Thyroid gland (tissue), 4 donors: Measurements from ENCODE around the gene ANKFY1. TPM values are rescaled to one million over a fixed set of nuclear protein-coding genes. Genes with fewer than 3 reads are reported as not detected.
"Not testable (repeated sequence)": the region's sequence is repeated elsewhere in the genome, so short reads cannot be mapped to it uniquely, and the experiment has no call there.

ENCODE experiments used
- DNase-seq, 2 donors: peaks; one replicate each; pipeline ENCODE4 v3.0.0-alpha.2; 2019
- H3K27ac ChIP-seq, 3 donors: fragments of 200-600 bp; sonication (generic); 1 replicate in 2 of 3; 2 replicates in 1 of 3; pipeline ENCODE4 v1.5.1; 2016 to 2019; ENCODE audit warnings: mild to moderate bottlenecking in 1 of 3, moderate library complexity in 1 of 3
- H3K27me3 ChIP-seq: fragments of 200-600 bp; sonication (generic); one replicate; pipeline ENCODE4 v1.5.1; 2019
- H3K36me3 ChIP-seq, 2 donors: fragments of 200-600 bp; sonication (generic); one replicate each; pipeline ENCODE4 v1.5.1; 2016 to 2019
- H3K4me1 ChIP-seq, 2 donors: fragments of 200-600 bp; sonication (generic); one replicate each; pipeline ENCODE4 v1.5.1; 2017 to 2019
- H3K4me3 ChIP-seq, 3 donors: fragments of 200-600 bp; sonication (generic); replicated peaks in 1 of 3; 1 replicate in 2 of 3; 2 replicates in 1 of 3; pipeline ENCODE4 v1.5.1; 2016; ENCODE audit warnings: mild to moderate bottlenecking in 1 of 3
- H3K9me3 ChIP-seq: fragments of 200-600 bp; sonication (generic); one replicate; pipeline ENCODE4 v1.5.1; 2017
- CTCF ChIP-seq, 6 experiments: fragments of 200-600 bp in 3 of 6; fragments of 450-650 bp in 3 of 6; sonication (generic) in 3 of 6; IDR thresholded peaks; one replicate each; pipeline ENCODE4 v1.5.1; 2016 to 2019; ENCODE audit warnings: antibody characterized with exemption in 6 of 6, mild to moderate bottlenecking in 2 of 6, inconsistent platforms in 1 of 6, moderate library complexity in 1 of 6
- POLR2A ChIP-seq, 2 donors: fragments of 450-650 bp; IDR thresholded peaks; one replicate each; pipeline ENCODE4 v1.6.1; 2017; ENCODE audit warnings: antibody characterized with exemption in 2 of 2, mild to moderate bottlenecking in 2 of 2, moderate library complexity in 1 of 2
- WGBS, 2 donors: methylation state at CpG; one replicate each; pipeline ENCODE4 v1.1.5; 2017; 5-methylcytosine and 5-hydroxymethylcytosine counted together
- intact Hi-C: fragments of 100-400 bp; cut with DNase I; formaldehyde crosslinking; loops from one replicate; pipeline ENCODE4 v1.15.1; 2023
- total RNA-seq, 4 donors: library from RNA; depleted of rRNA; stranded (reverse); fragments of >200 nt; gene quantifications; one replicate each; pipeline ENCODE4 v1.2.3, GENCODE V29; 2016

ANKFY1 gene
- total RNA-seq, 4 donors from 2014 or later = 36.8 to 51.3 (median 46.3) TPM

- H3K4me3 ChIP-seq = no peak overlapping the region
- no peaks in the 10 kb centered on the region for H3K9me3 ChIP-seq
- peaks cover 10 to 21% of the 10 kb centered on the region in 2 donors for H3K36me3 ChIP-seq
- H3K27ac ChIP-seq = no peak overlapping the region
- no peaks in the 10 kb centered on the region for H3K4me1 ChIP-seq
- 92 to 95% methylated on average over 15 of the region's 15 CpGs for WGBS, 2 donors
- intact Hi-C loops = no loop called here
- no peak for DNase-seq
- TF ChIP-seq POLR2A (IDR thresholded peaks at IDR 0.05) (no peak), CTCF (IDR thresholded peaks at IDR 0.05) (no peak)
- no peaks in the 10 kb centered on the region for H3K27me3 ChIP-seq
Measured at GRCh38 chr17:4194796-4195195, 69.0 kb downstream of the ANKFY1 start.

- H3K4me3 ChIP-seq, H3K9me3 ChIP-seq, DNase-seq, intact Hi-C loops, H3K4me1 ChIP-seq, H3K27me3 ChIP-seq: not testable (repeated sequence)
- 87 to 88% methylated on average over 7 of the region's 7 CpGs for WGBS, 2 donors
- Histone ChIP-seq H3K27ac (peak overlapping the region in 2 of 3 donors; percentile 3 to 19), H3K36me3 (peaks cover 19 to 32% of the 10 kb centered on the region in 2 donors)
Measured at GRCh38 chr17:4190791-4191190, 73.0 kb downstream of the ANKFY1 start.

GRCh38 chr17:4189280-4189679 lies 74.5 kb downstream of the ANKFY1 start:
- intact Hi-C loops = no loop called here
- no peak overlapping the region for H3K27ac ChIP-seq

GRCh38 chr17:4188076-4188475 lies 75.7 kb downstream of the ANKFY1 start:
- H3K9me3 ChIP-seq = no peaks in the 10 kb centered on the region
- TF ChIP-seq POLR2A (IDR thresholded peaks at IDR 0.05) (no peak), CTCF (IDR thresholded peaks at IDR 0.05) (no peak)
- no peak for DNase-seq
- intact Hi-C loops = no loop called here
- no peaks in the 10 kb centered on the region for H3K4me1 ChIP-seq
- H3K36me3 ChIP-seq = peaks cover 21 to 39% of the 10 kb centered on the region in 2 donors
- no peaks in the 10 kb centered on the region for H3K27me3 ChIP-seq
- H3K27ac ChIP-seq = no peak overlapping the region
- no peak overlapping the region for H3K4me3 ChIP-seq
- 95 to 98% methylated on average over 9 of the region's 9 CpGs for WGBS, 2 donors

More at GRCh38 chr17:4189280-4189679, 74.5 kb downstream of the ANKFY1 start:
- Histone ChIP-seq H3K27me3 (no peaks in the 10 kb centered on the region), H3K4me3 (no peak overlapping the region), H3K4me1 (no peaks in the 10 kb centered on the region), H3K36me3 (peaks cover 16 to 31% of the 10 kb centered on the region in 2 donors), H3K9me3 (no peaks in the 10 kb centered on the region)
- no peak for DNase-seq
- TF ChIP-seq POLR2A (IDR thresholded peaks at IDR 0.05) (no peak), CTCF (IDR thresholded peaks at IDR 0.05) (no peak)
- WGBS, 2 donors = 82 to 84% methylated on average over 9 to 10 of the region's 10 CpGs

GRCh38 chr17:4187076-4187475 lies 76.7 kb downstream of the ANKFY1 start:
- Histone ChIP-seq H3K27ac (no peak overlapping the region), H3K36me3 (peaks cover 27 to 43% of the 10 kb centered on the region in 2 donors), H3K27me3 (no peaks in the 10 kb centered on the region), H3K4me1 (no peaks in the 10 kb centered on the region), H3K9me3 (no peaks in the 10 kb centered on the region), H3K4me3 (no peak overlapping the region)
- DNase-seq = no peak
- 91% methylated on average over 6 of the region's 6 CpGs for WGBS, 2 donors
- intact Hi-C loops = no loop called here
- TF ChIP-seq CTCF (IDR thresholded peaks at IDR 0.05) (no peak), POLR2A (IDR thresholded peaks at IDR 0.05) (no peak)
